Endometrial microvascular endothelial cells (primary cell): ENCODE data around the gene OR14A2. TPM values are rescaled to one million over a fixed set of nuclear protein-coding genes. Genes with fewer than 3 reads are reported as not detected.
"Not testable (repeated sequence)": the region's sequence is repeated elsewhere in the genome, so short reads cannot be mapped to it uniquely, and the experiment has no call there.

Experiments
- in situ Hi-C: cut with HindIII; loops from 2 replicates; pipeline ENCODE4 v1.10.0; 2017; ENCODE audit warnings: low sequenced_read_pairs, low pct_unique_long_range_greater_than_20kb; ENCODE audit errors: inconsistent ontology term
- total RNA-seq: library from RNA; depleted of rRNA; stranded (reverse); fragments of >200 nt; gene quantifications from one replicate; pipeline ENCODE4 v1.2.3, GENCODE V29; 2015; ENCODE audit errors: inconsistent ontology term

The OR14A2 gene
- total RNA-seq = not detected

- in situ Hi-C loops = no loop called here
Observed at GRCh38 chr1:247748041-247748440, at the start of gene OR14A2. Gene OR14A2, minus strand, starts transcription at chr1:247748141.

DNA sequence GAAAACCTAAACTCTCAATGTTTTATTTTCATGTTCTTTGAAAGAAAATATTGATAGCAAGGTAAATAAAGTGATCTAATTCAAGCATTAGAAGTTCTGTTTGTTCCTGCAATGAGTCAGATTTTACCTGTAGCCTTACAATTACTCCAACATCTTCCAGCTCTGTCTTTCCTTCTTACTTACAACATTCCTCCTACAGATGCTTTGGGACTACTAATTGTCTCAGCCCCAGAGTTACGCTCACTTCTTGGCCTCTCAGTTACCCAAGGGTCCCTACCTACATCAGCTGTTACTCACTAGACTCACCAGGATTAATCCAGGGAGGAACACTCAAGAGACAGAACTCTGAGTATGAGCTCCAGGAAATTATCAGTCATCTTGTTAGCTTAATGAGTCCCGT is 49.6 kb upstream of the OR14A2 start:
- in situ Hi-C loops = no loop called here

DNA sequence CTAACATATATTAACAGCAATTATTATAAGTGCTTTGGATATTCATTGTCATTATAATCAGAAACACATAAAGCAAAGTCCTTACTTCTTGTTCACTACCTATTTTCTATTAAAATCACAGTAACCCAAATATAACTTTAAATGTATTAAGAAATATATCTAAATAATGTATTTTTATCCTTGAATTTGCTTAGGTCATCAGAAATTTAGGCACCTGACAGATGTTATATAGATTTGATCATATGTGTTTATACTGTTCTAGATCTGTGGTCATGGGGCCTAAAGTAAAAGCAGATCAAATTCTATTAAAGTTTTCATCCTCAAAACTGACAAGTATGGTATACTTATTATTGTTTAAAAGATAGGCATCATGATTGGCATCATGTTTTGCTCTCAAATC is 21.7 kb upstream of the OR14A2 start:
- in situ Hi-C loops = no loop called here

- in situ Hi-C loops = no loop called here
Observed at GRCh38 chr1:247760456-247760855, 12.5 kb upstream of the OR14A2 start, which contains the start of gene OR1C1. Gene OR1C1, minus strand, starts transcription at chr1:247760556. Its CDS starts 2,150 bp downstream, at chr1:247758406.

- in situ Hi-C loops = not testable (repeated sequence)
Observed at GRCh38 chr1:247754311-247754710, 6.4 kb upstream of the OR14A2 start.

GRCh38 chr1:247749870-247750269 is 1.9 kb upstream of the OR14A2 start:
- in situ Hi-C loops = no loop called here

- in situ Hi-C loops = no loop called here
Observed at GRCh38 chr1:247747616-247748015, 325 bp downstream of the OR14A2 start.

DNA sequence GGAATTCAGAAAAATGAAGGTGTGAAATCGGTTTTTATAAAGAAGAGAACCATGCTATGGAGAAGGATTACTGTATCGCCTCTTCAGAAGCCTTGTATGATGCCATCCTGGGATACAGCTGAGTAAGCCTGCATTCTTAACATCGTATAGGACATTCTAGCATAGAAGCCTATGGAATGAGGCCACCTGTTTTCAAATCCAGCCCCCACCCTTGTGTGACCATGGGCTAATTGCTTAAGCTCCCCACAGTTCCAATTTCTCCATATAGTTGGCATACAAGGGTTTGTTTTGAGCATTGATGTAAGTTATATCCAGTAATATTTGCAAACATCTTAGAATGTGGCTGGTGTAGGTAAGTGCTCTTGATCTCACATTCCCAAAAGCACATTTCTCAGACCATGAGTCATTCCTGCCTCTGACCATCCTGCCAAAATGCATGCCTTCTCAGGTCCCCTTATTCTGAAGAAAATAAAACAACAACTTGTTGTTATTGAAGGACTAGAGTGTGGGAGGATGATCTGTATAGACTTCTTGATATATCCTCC is 1.5 kb downstream of the OR14A2 start:
- in situ Hi-C loops = no loop called here

DNA sequence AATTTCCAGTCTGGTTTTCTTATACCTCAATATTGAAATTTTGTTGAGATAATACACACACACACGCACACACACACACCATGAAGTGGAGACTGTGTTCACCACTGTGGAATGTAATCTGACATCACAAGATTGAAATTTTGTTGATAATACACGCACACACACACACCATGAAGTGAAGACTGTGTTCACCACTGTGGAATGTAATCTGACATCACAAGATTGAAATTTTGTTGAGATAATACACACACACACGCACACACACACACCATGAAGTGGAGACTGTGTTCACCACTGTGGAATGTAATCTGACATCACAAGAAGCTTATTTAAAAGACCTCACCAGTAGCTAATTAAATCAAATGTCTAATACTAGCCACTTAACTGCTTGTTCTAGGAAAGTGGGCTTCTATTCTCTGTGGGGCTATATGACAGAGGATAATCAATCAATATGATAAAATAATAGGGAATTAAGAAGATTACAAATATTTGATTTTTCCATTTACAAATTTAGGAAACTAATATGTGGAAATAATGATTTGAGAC is 5.7 kb downstream of the OR14A2 start:
- in situ Hi-C loops = not testable (repeated sequence)

- in situ Hi-C loops = no loop called here
Observed at GRCh38 chr1:247741756-247742155, 6.2 kb downstream of the OR14A2 start.

GRCh38 chr1:247740721-247741120 is 7.2 kb downstream of the OR14A2 start:
- in situ Hi-C loops = no loop called here

DNA sequence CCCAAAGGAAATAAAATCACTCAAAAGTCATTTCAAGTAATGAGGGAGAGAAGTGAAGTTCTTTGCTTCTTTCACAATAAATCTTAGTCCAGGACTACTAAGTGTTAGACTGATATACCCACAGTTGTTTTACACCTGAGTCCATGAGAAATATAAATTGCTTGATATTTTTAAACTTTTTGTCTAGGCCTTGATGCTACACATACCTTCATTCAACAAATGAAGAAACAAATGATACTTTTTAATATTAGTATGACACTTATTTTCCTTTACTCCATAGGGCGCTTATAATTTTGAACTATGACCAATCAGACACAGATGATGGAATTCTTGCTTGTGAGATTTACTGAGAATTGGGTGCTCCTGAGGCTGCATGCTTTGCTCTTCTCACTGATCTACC is 9.6 kb downstream of the OR14A2 start, which contains the start of gene OR14K1:
OR14K1 (plus strand) TSS at position 301 of the 400 bp plus-strand sequence; CDS start at position 301, 0 bp downstream.
- in situ Hi-C loops = no loop called here

- in situ Hi-C loops = no loop called here
Observed at GRCh38 chr1:247721222-247721621, 26.7 kb downstream of the OR14A2 start.

DNA sequence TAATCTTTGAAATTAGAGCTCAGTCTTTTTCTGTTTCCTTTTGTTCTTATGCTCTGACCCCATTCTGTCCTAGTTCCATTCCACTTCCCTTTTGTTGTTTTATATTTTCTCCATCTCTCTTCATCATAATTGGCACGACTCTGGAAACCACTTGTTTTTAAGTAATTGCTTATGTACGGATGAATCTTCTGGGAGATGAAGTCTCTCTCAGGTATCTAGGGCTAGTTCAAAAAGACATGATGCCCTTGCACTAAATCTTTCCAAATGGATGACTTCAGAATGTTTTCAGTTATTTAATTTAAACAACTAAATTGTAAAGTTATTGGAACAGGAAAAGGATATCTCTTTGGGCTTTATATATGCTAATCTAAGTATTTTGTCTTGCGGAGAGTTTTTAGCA is 31.4 kb downstream of the OR14A2 start, which contains the start of gene OR6F1:
OR6F1 (minus strand) TSS at position 101 of the 400 bp plus-strand sequence. CDS start 3,891 bp downstream, outside the sequence.
- in situ Hi-C loops = no loop called here

DNA sequence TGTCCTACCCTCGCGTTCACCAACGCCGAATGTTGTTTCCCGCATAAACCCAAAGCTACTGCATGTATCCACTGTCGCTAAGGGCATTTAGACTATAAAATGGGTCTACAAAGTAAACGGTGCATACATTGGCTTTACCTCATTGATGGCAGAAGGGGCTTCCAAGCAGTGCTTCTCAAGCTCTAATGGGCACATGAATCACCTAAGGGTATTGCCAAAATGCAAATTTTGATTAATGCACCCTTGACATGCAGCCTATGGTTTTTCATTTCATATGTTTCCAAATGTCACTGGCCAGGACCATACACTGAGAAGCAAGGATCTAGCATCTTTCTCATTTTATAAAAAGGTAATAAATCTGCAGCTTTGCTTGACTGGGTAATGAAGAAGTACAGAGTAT is 34.2 kb downstream of the OR14A2 start:
- in situ Hi-C loops = no loop called here

- in situ Hi-C loops = not testable (repeated sequence)
Observed at GRCh38 chr1:247710681-247711080, 37.3 kb downstream of the OR14A2 start.

DNA sequence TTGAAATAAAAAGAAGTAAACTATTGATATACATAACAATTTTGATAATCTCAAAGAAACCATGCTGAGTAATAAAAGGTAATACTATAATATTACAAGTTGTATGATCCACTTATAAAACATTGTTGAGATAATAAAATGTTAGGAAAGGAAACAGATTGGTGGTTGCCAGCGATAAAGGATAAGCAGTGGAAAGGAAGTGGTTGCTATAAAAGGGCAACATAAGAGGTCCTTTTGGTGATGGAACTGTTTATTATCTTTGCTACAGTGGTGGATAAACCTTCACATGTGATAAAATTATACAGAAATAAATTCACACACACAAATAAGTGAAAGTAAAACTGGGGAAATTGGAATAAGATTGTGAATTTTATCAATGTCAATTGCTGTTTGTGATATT is 46.6 kb downstream of the OR14A2 start:
- in situ Hi-C loops = no loop called here

- in situ Hi-C loops = no loop called here
Observed at GRCh38 chr1:247681288-247681897, 66.5 kb downstream of the OR14A2 start.

DNA sequence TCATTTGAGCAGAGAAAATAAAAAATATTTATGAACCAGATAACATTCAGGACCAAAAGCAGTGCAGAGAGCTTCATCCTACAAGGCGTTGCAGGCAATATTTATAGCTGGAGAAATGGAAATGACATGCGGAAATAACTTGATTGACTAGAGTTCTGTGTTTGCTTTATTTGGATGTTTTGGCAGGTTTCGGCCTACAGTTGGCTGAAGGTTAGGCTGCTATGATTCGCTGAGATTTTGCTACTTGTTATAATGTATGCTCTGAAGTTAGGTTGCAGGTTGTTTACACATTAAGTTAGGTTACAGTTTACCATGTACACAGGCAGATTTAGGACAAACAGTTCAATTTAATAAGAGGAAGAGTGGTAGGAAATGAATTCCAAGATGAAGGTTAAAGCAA is 67.8 kb downstream of the OR14A2 start:
- in situ Hi-C loops = no loop called here

DNA sequence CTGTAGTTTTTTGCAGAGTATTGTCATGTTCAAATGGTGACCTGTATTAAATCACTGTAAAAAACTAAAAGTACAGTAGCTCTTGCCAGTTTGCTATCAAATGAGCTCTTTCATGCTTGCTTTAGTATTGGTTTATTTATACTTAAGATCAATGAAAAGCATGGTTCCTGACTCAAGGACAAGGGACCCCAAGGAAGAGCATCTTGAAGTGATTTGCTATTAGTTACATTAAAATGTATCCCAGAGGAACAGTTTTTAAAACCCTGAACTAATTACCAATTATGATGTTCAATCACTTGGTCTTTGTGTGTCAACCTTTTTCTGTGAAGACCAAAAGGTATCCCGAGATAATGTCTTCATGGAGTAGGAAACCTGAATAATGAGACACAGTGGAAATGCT is 68.3 kb downstream of the OR14A2 start, which contains the start of gene OR13G1:
OR13G1 (minus strand) TSS at position 101 of the 400 bp plus-strand sequence. CDS start 6,698 bp downstream, outside the sequence.
- in situ Hi-C loops = no loop called here
